Globus pallidus (tissue), 1 donor: ENCODE measurements around the gene PTPRN2.

Source experiments
- DNase-seq: peaks from one replicate; pipeline ENCODE4 v3.0.0-alpha.2; 2015; ENCODE audit warnings: low spot score

Gene PTPRN2

DNA sequence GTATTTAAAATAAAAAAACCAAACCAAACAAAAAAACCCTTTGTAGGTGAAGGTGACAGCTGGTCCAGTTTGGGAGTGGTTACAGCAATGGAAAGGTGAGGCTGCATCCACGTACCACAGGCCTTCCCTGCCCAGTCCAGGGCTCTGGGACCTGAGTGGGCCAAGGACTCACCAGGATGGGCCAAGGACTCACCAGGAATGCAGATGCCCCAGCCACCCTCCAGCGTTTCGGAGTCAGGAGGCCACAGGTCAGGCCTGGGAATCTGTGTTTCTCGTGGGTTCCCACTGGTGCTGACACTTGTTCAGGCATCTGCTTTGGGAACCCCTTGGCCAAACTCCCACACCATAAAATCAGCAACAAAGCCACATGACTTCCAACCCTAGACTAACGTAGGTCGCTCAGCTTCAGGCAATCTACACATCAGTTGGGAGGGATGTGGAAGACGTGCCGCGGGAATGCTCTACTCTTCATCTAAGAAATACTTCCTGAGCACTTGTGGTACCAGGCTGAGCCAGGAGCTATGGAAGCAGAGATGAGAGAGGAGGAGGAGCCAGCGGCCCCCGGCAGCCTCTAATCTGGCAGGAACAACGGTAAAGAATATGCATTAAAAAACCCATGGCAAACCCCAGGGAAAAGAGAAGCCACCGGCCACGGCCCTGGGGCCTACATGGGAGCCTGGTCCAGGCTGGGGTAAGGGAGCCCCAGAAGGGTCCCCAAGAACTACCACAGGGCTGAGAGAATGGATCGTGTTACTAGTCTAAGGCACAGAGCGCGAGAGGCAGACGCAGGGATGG lies 473.4 kb downstream of the PTPRN2 start:
- no peak for DNase-seq

DNA sequence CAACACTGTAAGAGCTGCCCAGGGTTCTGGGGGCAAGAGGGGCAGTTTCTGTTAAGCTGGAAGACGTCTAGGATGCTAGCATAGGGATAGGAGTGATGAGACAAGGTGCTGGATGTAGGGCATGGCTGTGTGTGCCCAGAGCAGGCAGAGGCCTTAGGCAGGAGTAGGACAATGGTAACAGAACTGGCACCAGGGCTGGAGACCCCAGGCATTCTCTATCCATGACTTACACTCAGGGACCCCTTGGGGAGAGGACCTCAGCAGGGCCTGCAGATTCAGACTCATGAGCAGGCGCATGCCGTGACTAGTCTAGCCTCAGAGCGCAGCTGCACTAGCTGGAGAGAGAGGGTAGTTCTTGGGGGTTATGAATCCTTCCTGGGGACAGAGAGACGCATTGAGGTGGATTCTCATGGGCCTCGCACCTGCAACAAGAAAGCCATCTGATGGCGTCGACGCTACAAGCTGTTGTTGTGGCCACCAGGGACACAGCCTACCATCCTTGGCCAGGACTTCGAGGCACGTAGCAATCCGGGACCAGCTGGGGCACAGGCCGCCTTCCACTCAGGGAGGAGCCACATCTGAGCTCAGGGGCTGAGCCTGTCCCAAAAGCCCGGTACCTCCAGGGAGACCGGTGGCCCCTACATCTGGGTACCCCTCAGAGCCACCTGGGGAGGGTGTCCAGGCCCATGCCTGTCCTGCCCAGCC lies 474.1 kb downstream of the PTPRN2 start:
- no peak for DNase-seq

DNA sequence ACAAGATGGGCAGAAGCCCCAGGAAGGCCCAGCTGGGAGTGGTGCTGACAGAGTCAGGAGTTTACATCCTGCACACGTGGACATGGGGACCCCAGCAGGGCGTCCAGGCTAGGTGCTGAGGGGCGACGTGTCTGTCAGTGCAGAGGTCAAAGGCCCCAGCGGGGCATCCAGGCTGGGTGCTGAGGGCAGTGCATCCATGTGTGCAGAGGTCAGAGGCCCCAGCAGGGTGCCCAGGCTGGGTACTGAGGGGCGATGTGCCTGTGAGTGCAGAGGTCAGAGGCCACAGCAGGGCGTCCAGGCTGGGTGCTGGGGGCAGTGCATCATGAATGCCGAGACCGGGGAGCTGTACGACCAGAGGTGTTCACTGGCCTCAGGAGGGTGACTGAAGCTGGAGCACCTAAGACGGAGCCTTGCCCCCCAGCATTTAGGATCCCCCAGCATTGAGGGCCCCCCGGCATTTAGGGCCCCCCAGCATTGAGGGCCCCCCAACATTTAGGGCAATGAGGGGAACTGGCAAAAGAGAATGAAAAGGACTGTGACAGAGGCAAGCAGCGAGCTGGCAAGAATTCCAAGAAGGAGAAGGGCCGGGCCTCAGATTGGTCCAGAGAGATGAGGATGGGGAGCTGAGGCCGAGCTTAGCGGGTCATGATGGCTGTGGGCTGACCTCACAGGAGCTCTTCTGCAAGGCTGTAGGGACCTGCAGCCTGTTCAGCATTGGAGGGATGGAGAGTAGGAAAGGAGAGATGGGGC lies 474.9 kb downstream of the PTPRN2 start:
- no peak for DNase-seq

DNA sequence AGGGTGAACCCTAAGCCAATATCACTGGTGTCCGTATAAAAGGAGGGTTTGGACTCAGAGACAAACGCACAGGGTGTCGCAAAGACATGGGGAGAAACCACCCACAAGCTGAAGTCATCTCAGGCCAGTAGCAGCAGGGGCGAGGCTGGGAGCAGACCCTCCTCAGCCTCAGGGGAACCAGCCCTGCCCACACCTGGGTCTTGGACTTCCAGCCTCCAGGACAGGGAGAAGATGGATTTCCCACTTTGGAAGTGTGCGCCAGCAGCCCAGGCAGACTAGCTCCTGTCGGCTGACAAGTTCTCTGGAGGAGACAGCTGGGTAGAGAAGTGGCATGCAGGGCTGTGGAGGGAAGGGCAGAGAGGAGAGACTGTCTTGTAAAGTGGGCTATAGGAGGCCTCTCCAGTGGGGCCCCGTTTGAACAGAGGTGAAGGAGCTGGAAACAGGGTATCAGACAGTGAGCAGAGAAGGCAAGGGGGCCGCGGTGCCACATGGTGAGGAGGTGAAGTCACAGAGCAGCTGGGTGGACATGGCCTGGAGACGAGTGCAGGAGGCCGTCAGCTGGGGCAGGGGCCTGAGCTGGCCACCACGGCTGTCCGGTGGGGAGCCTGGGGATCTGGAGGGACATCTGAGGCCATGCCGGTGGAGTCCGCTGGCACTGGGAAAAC lies 475.6 kb downstream of the PTPRN2 start:
- DNase-seq: no peak

GRCh38 chr7:158111049-158111751 lies 476.4 kb downstream of the PTPRN2 start:
- DNase-seq: no peak

DNA sequence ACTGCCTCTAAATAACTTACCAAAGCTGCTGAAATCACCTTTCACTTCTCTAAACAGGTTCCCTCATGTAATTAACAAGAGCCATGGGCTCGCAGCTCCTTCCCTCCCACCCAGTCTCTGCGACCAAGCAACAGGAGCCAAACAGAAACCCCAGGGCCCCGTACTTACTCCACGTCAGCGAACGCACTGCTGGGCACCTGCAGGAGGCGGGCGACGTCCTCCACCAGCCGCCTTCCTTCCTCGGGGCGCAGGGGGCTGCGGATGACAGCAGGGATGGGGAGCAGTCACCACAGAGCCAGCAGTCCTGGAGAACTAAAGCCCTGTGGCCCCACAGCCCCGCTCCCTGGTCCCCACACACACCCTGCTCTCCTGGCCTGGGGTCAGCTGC lies 477.0 kb downstream of the PTPRN2 start:
- DNase-seq: no peak

DNA sequence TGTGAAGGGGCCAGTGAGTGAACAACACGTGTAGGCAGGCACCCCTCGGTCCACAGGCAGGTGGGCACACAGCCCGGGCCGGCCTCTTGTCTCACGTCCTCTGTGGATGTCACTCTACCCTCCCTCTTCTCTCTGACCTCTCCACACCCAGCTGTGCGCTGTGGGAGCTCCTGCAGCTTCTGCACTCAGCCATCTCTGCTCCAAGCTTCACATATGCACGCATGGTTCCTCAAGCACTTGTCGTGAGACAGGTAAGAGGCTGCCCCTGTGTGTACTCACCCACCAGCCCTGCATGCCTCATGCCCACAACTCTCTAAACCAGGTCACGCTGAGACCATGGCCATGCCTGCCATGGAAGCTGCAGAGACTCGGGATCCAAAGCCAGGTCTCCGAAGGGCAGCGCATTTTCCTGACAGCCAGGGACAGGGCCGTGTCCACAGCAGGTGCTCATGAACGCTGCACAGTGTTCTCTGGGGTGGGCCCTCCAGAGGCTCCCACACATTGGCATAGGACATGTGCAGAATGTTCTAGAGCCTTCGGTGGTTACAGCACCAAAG lies 477.5 kb downstream of the PTPRN2 start:
- DNase-seq: no peak

GRCh38 chr7:158109364-158110033 lies 478.1 kb downstream of the PTPRN2 start:
- DNase-seq: no peak

DNA sequence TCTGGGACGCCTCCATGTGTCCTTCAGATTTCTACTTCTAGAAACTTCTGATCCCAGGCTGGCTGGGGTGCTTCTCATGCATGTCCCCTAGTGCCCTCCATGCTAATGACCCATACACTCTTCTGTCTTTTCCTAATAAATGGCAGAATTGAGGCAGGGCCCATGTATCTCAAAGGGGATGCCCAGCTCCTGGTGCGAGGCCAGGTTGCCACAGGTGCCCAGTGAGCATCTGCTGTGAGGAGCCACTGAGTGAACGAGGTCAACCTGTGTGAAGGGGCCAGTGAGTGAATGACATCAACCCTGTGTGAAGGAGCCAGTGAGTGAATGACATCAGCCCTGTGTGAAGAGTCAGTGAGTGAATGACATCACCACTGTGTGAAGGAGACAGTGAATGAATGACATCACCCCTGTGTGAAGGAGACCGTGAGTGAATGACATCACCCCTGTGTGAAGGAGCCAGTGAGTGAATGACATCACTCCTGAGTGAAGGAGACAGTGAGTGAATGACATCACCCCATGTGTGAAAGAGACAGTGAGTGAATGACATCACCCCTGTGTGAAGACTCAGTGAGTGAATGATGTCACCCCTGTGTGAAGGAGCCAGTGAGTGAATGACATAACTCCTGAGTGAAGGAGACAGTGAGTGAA lies 478.9 kb downstream of the PTPRN2 start:
- no peak for DNase-seq

- DNase-seq: no peak
Measured at GRCh38 chr7:158107806-158108205, 479.8 kb downstream of the PTPRN2 start.

- no peak for DNase-seq
Measured at GRCh38 chr7:158106272-158106671, 481.4 kb downstream of the PTPRN2 start.

DNA sequence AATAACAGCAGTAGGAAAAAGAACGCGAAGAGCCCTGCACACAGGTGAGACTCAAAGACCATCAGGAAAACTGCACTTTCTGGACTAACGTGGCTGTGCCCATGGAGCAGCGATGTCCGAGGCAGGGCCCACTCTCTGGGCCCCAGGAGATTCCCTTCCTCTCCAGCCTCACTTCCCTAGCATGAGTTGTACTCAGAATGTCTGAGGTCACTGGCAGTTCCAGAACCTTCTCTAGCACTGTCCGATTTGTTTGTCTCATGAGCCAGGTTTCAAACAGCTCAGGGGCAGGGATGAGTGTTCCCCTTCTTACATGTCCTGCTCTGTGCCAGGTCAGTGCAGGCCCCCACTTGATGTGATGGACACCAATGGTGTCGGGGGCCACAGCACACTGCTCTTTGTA lies 484.2 kb downstream of the PTPRN2 start:
- DNase-seq: no peak

DNA sequence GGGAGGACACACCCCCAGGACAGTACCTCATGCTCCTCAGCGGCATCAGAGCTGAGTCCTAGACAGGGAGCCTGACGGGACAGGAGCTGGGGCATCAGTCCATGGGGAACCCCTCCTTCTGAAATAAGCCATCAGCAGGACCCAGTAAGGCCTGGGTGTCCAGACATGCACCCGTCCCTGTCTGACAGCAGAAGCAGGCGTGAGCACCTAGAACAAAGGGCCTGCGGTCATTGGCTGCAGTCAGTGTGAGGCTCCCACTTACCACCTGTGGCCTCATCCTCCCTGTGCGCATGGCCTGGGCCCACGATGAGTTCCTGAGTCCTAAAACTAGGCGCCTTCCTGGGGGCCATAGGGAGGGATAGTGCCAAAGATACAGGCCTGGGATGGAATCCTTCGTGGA lies 484.7 kb downstream of the PTPRN2 start:
- DNase-seq: no peak

GRCh38 chr7:158101821-158102450 lies 485.7 kb downstream of the PTPRN2 start:
- DNase-seq: no peak

DNA sequence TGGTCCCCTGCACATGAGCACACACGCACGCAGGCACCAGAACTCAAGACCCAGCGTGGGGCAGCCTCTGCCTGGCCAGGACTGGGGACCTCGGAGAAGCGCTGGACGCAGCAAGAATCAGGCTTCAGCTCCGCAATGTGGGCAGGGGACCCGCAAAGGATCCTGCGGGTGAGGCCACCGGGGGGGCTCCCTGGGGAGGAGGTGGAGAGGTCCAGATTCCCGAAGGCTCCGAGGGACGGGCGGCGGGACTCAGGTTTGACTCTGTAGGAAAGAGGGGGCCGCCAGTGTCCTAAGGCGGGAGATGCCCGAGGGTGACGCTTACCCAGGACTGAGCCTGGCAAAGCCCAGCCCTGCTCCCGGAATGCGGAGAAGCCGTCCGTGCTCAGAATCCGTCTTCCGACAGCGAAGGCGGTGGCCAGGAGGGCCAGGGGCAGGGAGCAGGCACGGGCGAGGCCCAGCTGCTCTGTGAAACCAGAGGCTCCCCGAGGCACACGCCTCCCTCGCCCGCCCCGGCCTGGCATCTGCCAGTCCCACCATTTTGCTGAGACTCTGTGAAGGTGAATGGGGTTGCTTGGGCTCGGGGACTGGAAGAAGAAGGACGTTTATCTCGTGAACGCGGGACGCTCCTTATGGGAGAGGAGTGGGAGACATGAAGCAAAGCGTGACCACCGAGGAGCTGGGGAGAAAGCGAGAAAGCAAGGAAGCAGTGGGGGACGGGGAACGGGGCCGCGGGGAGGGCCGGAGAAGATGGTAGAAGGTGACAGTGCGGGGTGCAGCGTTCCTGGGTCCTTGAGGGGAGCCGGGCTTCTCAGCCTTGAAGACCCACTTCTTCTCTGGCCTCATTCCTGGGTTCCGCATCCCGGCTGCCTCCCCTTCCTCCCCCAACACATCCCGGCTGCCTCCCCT lies 489.2 kb downstream of the PTPRN2 start:
- no peak for DNase-seq

DNA sequence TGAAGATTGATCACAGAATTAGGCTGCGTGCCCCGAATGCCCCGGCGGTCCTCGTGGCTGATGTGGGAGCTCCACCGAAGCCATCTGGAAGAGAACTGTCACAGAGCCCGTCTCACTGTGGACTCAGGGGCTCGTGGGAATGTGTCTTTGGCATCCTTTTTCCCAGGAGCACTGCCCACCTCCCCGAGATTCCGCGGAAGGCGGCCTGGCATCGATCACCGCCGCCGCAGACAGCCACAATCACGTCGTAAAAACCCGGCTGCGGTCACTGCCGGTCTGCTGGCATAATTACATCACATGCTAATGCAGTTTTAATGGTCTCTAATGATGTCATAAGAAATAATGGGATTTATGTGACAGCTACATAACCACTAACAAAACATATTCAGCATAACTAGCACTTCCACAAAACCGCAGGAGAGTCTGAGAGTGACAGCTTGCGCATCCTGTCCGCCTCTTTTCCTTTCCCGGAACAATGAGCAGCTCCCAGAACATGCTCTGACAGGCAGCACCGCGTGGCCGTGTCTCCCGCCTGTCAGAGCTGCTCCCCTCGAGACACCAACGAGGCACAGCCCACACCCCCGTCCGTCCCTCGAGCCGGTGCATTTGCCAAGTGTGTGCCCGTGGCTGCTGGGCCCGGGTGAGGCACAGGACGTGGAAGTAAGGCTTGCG lies 490.0 kb downstream of the PTPRN2 start:
- no peak for DNase-seq

GRCh38 chr7:158097106-158097452 lies 490.5 kb downstream of the PTPRN2 start:
- no peak for DNase-seq

- DNase-seq: no peak
Measured at GRCh38 chr7:158096582-158096981, 491.0 kb downstream of the PTPRN2 start.
